Activated T-cell treated with anti-CD3 and anti-CD28 coated beads, Interleukin-2, amount 50 U/mL, for 72 hours (primary cell): ENCODE measurements around the gene VWA8. TPM values are rescaled to one million over a fixed set of nuclear protein-coding genes. Genes with fewer than 3 reads are reported as not detected.
"Not testable (repeated sequence)": the region's sequence is repeated elsewhere in the genome, so short reads cannot be mapped to it uniquely, and the experiment has no call there.

Source experiments
- ATAC-seq, 2 donors: fragments of 150-1000 bp; cut with Tn5 transposase; replicated peaks in 1 of 2; 2 replicates each; pipeline ENCODE4 v1.10.0; 2021; ENCODE audit warnings: moderate library complexity in 2 of 2, mild to moderate bottlenecking in 1 of 2
- DNase-seq, 2 donors: peaks; one replicate each; pipeline ENCODE4 v3.0.0; 2021 to 2022; ENCODE audit warnings: mixed read lengths in 1 of 2
- H3K27ac Mint-ChIP-seq: one replicate; pipeline ENCODE4 v1.8.0; 2022; ENCODE audit warnings: mild to moderate bottlenecking, moderate library complexity, mixed read lengths
- H3K27me3 Mint-ChIP-seq: one replicate; pipeline ENCODE4 v1.8.0; 2022; ENCODE audit warnings: low read depth, mixed read lengths
- H3K36me3 Mint-ChIP-seq, 2 donors: one replicate each; pipeline ENCODE4 v1.8.0; 2022; ENCODE audit warnings: mixed read lengths in 2 of 2, mild to moderate bottlenecking in 1 of 2; ENCODE audit not compliant: insufficient read depth in 2 of 2
- H3K4me1 Mint-ChIP-seq: one replicate; pipeline ENCODE4 v1.8.0; 2022; ENCODE audit warnings: low read depth, mixed read lengths
- H3K4me3 Mint-ChIP-seq, 2 donors: one replicate each; pipeline ENCODE4 v1.8.0; 2022; ENCODE audit warnings: mild to moderate bottlenecking in 2 of 2, mixed read lengths in 2 of 2, moderate library complexity in 2 of 2
- H3K9me3 Mint-ChIP-seq, 2 donors: one replicate each; pipeline ENCODE4 v1.8.0; 2022; ENCODE audit warnings: mixed read lengths in 2 of 2
- total RNA-seq, 2 donors: library from RNA; stranded (reverse); gene quantifications; one replicate each; pipeline ENCODE4 v1.2.3, GENCODE V29; 2022

The VWA8 gene
- total RNA-seq, 2 donors from 2014 or later = 25.6 to 35.0 TPM

- Mint-ChIP-seq H3K9me3 (peaks cover 0 to under 1% of the 10 kb centered on the region in 2 donors), H3K36me3 (peaks cover 4 to 7% of the 10 kb centered on the region in 2 donors), H3K4me1 (no peaks in the 10 kb centered on the region), H3K4me3 (no peak overlapping the region), H3K27ac (peak overlapping the region; percentile 57), H3K27me3 (no peaks in the 10 kb centered on the region)
- ATAC-seq (no peak), DNase-seq (no peak)
Measured at GRCh38 chr13:41624041-41624440, 336.9 kb downstream of the VWA8 start.

GRCh38 chr13:41622432-41623429, 338.2 kb downstream of the VWA8 start:
- H3K9me3 Mint-ChIP-seq = peaks cover 0 to 6% of the 10 kb centered on the region in 2 donors
- no peaks in the 10 kb centered on the region for H3K27me3 Mint-ChIP-seq
- H3K36me3 Mint-ChIP-seq = peaks cover 6 to 10% of the 10 kb centered on the region in 2 donors
- no peaks in the 10 kb centered on the region for H3K4me1 Mint-ChIP-seq
- ATAC-seq (no peak), DNase-seq (no peak)
- no peak overlapping the region for H3K4me3 Mint-ChIP-seq
- no peak overlapping the region for H3K27ac Mint-ChIP-seq

GRCh38 chr13:41621716-41622431, 339.0 kb downstream of the VWA8 start:
- no peak overlapping the region for H3K4me3 Mint-ChIP-seq
- DNase-seq (no peak), ATAC-seq (no peak)
- H3K27me3 Mint-ChIP-seq = no peaks in the 10 kb centered on the region
- H3K4me1 Mint-ChIP-seq = no peaks in the 10 kb centered on the region
- peaks cover 6 to 10% of the 10 kb centered on the region in 2 donors for H3K36me3 Mint-ChIP-seq
- peaks cover 0 to 6% of the 10 kb centered on the region in 2 donors for H3K9me3 Mint-ChIP-seq
- no peak overlapping the region for H3K27ac Mint-ChIP-seq

- H3K4me3 Mint-ChIP-seq, H3K27me3 Mint-ChIP-seq, ATAC-seq, H3K27ac Mint-ChIP-seq, H3K9me3 Mint-ChIP-seq, H3K4me1 Mint-ChIP-seq, DNase-seq: not testable (repeated sequence)
- peaks cover 6 to 12% of the 10 kb centered on the region in 2 donors for H3K36me3 Mint-ChIP-seq
Measured at GRCh38 chr13:41617633-41618032, 343.3 kb downstream of the VWA8 start.

- Mint-ChIP-seq H3K9me3 (peaks cover 0 to 6% of the 10 kb centered on the region in 2 donors), H3K27me3 (no peaks in the 10 kb centered on the region), H3K36me3 (peaks cover 6 to 13% of the 10 kb centered on the region in 2 donors)
Measured at GRCh38 chr13:41616151-41616550, 344.8 kb downstream of the VWA8 start.

GRCh38 chr13:41615528-41615855, 345.4 kb downstream of the VWA8 start:
- ATAC-seq = no peak
- H3K27ac Mint-ChIP-seq = no peak overlapping the region
- H3K4me1 Mint-ChIP-seq = no peaks in the 10 kb centered on the region
- no peak overlapping the region for H3K4me3 Mint-ChIP-seq
- peaks cover 9 to 16% of the 10 kb centered on the region in 2 donors for H3K36me3 Mint-ChIP-seq
- H3K9me3 Mint-ChIP-seq = peaks cover 0 to 6% of the 10 kb centered on the region in 2 donors
- DNase-seq = no peak
- no peaks in the 10 kb centered on the region for H3K27me3 Mint-ChIP-seq

More at GRCh38 chr13:41616151-41616550, 344.8 kb downstream of the VWA8 start:
- Mint-ChIP-seq H3K27ac (no peak overlapping the region), H3K4me1 (no peaks in the 10 kb centered on the region), H3K4me3 (no peak overlapping the region)
- DNase-seq (no peak), ATAC-seq (no peak)

- DNase-seq (no peak), ATAC-seq (no peak)
Measured at GRCh38 chr13:41614671-41615527, 346.0 kb downstream of the VWA8 start.

GRCh38 chr13:41613984-41614661, 346.8 kb downstream of the VWA8 start:
- H3K27ac Mint-ChIP-seq = no peak overlapping the region
- DNase-seq (no peak), ATAC-seq (no peak)
- peaks cover 9 to 10% of the 10 kb centered on the region in 2 donors for H3K36me3 Mint-ChIP-seq
- H3K9me3 Mint-ChIP-seq = peaks cover 0 to 6% of the 10 kb centered on the region in 2 donors
- H3K27me3 Mint-ChIP-seq = no peaks in the 10 kb centered on the region
- H3K4me3 Mint-ChIP-seq = no peak overlapping the region
- no peaks in the 10 kb centered on the region for H3K4me1 Mint-ChIP-seq

More at GRCh38 chr13:41614671-41615527, 346.0 kb downstream of the VWA8 start:
- H3K27me3 Mint-ChIP-seq = no peaks in the 10 kb centered on the region
- peaks cover 0 to 6% of the 10 kb centered on the region in 2 donors for H3K9me3 Mint-ChIP-seq
- H3K4me1 Mint-ChIP-seq = no peaks in the 10 kb centered on the region
- H3K4me3 Mint-ChIP-seq = no peak overlapping the region
- no peak overlapping the region for H3K27ac Mint-ChIP-seq
- peaks cover 6 to 14% of the 10 kb centered on the region in 2 donors for H3K36me3 Mint-ChIP-seq

GRCh38 chr13:41613471-41613870, 347.4 kb downstream of the VWA8 start:
- ATAC-seq (no peak), DNase-seq (no peak)
- Mint-ChIP-seq H3K27ac (no peak overlapping the region), H3K36me3 (peaks cover 7 to 13% of the 10 kb centered on the region in 2 donors), H3K4me3 (no peak overlapping the region), H3K4me1 (no peaks in the 10 kb centered on the region), H3K27me3 (no peaks in the 10 kb centered on the region), H3K9me3 (peaks cover 0 to 2% of the 10 kb centered on the region in 2 donors)

GRCh38 chr13:41611385-41611784, 349.5 kb downstream of the VWA8 start:
- Mint-ChIP-seq H3K27me3 (no peaks in the 10 kb centered on the region), H3K4me1 (no peaks in the 10 kb centered on the region), H3K36me3 (peaks cover 7 to 12% of the 10 kb centered on the region in 2 donors), H3K9me3 (no peaks in the 10 kb centered on the region), H3K4me3 (no peak overlapping the region), H3K27ac (no peak overlapping the region)
- ATAC-seq = no peak
- DNase-seq = no peak

- DNase-seq (no peak), ATAC-seq (no peak)
- H3K4me3 Mint-ChIP-seq = no peak overlapping the region
- no peaks in the 10 kb centered on the region for H3K9me3 Mint-ChIP-seq
- H3K27ac Mint-ChIP-seq = no peak overlapping the region
- no peaks in the 10 kb centered on the region for H3K4me1 Mint-ChIP-seq
- H3K27me3 Mint-ChIP-seq = no peaks in the 10 kb centered on the region
- H3K36me3 Mint-ChIP-seq = peaks cover 7 to 14% of the 10 kb centered on the region in 2 donors
Measured at GRCh38 chr13:41610404-41610803, 350.5 kb downstream of the VWA8 start.

GRCh38 chr13:41609828-41610227, 351.1 kb downstream of the VWA8 start:
- peaks cover 7 to 14% of the 10 kb centered on the region in 2 donors for H3K36me3 Mint-ChIP-seq
- ATAC-seq = no peak
- H3K9me3 Mint-ChIP-seq = no peaks in the 10 kb centered on the region
- DNase-seq = no peak
- no peaks in the 10 kb centered on the region for H3K27me3 Mint-ChIP-seq
- no peak overlapping the region for H3K4me3 Mint-ChIP-seq
- H3K27ac Mint-ChIP-seq = no peak overlapping the region
- H3K4me1 Mint-ChIP-seq = no peaks in the 10 kb centered on the region
